Bronchial epithelial cell (primary cell): ENCODE results near the gene ITLN2. TPM values are rescaled to one million over a fixed set of nuclear protein-coding genes. Genes with fewer than 3 reads are reported as not detected.
A peak's percentile ranks its signal among the peaks of the same experiment; 100 is the strongest.
"Not testable (repeated sequence)": the region's sequence is repeated elsewhere in the genome, so short reads cannot be mapped to it uniquely, and the experiment has no call there.

Experiments used
- DNase-seq: peaks from one replicate; pipeline ENCODE4 v3.0.0-alpha.2; 2010; ENCODE audit warnings: low read depth
- FAIRE-seq: peaks from 2 replicates; lab custom pipeline; 2011; peaks lifted over from hg19 to GRCh38; lab: Jason Lieb, UNC
- H3K27me3 ChIP-seq: 2 replicates; pipeline ENCODE4 v1.5.1; 2011; ENCODE audit warnings: low read length; ENCODE audit not compliant: control insufficient read depth, insufficient read depth
- H3K36me3 ChIP-seq: 2 replicates; pipeline ENCODE4 v1.5.1; 2011; ENCODE audit warnings: low read length; ENCODE audit not compliant: control insufficient read depth, insufficient read depth
- H3K4me3 ChIP-seq: 2 replicates; pipeline ENCODE4 v1.5.1; 2011; ENCODE audit warnings: mild to moderate bottlenecking, low read depth, low read length, control low read depth
- total RNA-seq: library from RNA; depleted of rRNA; stranded (reverse); fragments of >200 nt; gene quantifications from 2 replicates; pipeline ENCODE4 v1.2.1, GENCODE V29; 2014
- TF ChIP-seq, protein P1 (sequence below): IDR thresholded peaks from 2 replicates; pipeline ENCODE4 v1.5.1; 2011; ENCODE audit warnings: mild to moderate bottlenecking, moderate library complexity, low read length, control low read depth, inconsistent platforms; ENCODE audit not compliant: insufficient read depth, severe bottlenecking

The ITLN2 gene
- total RNA-seq, 1 donor from 2014 or later, result 0.26 TPM

DNA sequence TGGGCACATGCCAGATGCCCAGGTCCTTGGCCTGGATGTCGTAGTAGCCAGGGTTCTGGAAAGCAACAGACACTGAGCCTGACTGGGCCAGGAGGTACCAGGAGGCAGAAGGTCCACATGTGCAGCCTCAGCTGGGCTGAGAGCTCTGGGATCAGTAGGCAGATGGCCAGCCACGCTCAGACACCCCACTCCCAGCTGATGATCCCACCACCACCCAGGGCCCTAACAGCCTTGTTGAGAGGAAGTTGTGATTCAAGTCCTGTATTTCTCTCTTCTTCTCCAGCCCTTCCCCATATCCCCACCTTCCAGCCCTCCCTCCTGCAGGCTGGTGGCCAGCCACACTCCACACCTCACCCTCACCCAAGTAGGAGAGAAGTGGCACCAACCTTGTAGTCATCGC, 4.0 kb downstream of the ITLN2 start:
- H3K36me3 ChIP-seq, result no peaks in the 10 kb centered on the region
- DNase-seq (no peak), FAIRE-seq (no peak)
- H3K4me3 ChIP-seq, result no peak overlapping the region
- no peaks in the 10 kb centered on the region for H3K27me3 ChIP-seq
- TF ChIP-seq, protein P1, sequence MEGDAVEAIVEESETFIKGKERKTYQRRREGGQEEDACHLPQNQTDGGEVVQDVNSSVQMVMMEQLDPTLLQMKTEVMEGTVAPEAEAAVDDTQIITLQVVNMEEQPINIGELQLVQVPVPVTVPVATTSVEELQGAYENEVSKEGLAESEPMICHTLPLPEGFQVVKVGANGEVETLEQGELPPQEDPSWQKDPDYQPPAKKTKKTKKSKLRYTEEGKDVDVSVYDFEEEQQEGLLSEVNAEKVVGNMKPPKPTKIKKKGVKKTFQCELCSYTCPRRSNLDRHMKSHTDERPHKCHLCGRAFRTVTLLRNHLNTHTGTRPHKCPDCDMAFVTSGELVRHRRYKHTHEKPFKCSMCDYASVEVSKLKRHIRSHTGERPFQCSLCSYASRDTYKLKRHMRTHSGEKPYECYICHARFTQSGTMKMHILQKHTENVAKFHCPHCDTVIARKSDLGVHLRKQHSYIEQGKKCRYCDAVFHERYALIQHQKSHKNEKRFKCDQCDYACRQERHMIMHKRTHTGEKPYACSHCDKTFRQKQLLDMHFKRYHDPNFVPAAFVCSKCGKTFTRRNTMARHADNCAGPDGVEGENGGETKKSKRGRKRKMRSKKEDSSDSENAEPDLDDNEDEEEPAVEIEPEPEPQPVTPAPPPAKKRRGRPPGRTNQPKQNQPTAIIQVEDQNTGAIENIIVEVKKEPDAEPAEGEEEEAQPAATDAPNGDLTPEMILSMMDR, result no peak

DNA sequence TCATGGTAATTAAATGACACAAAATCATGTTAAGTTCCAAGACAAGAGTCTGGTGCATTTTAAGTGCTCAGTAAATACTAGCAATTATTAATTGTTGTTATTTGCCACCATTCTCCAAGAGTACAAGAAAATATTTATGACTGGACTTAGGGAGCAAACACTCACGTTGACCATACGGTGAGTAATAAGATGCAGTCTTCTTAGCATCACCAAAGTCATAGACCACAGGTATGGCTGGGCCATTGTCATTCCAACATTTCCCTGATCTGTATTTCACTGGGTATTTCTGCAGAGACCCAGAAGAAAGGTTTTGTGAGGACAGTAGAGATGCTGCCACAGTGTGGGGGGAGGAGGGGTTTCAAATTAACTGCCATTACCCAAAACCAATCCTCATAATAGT, 4.7 kb downstream of the ITLN2 start:
- DNase-seq, result no peak
- Histone ChIP-seq H3K36me3 (no peaks in the 10 kb centered on the region), H3K27me3 (no peaks in the 10 kb centered on the region), H3K4me3 (no peak overlapping the region)
- FAIRE-seq, result no peak
- TF ChIP-seq, protein P1, result no peak

DNA sequence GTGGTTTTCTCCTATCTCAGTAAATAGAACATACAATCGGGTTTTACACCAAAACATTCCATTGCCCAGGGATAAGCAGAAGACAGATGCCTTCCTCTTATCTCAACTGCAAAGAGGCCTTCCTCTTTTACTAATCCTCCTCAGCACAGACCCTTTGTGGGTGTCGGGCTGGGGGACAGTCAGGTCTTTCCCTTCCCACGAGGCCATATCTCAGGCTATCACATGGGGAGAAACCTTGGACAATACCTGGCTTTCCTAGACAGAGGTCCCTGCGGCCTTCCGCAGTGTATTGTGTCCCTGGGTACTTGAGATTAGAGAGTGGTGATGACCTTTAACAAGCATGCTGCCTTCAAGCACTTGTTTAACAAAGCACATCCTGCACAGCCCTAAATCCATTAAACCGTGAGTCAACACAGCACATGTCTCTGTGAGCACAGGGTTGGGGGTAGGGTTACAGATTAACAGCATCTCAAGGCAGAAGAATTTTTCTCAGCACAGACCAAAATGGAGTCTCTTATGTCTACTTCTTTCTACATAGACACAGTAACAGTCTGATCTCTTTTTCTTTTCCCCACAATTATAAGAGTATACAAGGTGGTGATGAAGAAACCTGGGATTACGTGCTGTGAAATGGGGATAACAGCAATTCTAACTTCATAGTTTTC, 5.3 kb downstream of the ITLN2 start:
- FAIRE-seq, H3K27me3 ChIP-seq, H3K4me3 ChIP-seq, DNase-seq, H3K36me3 ChIP-seq: not testable (repeated sequence)

DNA sequence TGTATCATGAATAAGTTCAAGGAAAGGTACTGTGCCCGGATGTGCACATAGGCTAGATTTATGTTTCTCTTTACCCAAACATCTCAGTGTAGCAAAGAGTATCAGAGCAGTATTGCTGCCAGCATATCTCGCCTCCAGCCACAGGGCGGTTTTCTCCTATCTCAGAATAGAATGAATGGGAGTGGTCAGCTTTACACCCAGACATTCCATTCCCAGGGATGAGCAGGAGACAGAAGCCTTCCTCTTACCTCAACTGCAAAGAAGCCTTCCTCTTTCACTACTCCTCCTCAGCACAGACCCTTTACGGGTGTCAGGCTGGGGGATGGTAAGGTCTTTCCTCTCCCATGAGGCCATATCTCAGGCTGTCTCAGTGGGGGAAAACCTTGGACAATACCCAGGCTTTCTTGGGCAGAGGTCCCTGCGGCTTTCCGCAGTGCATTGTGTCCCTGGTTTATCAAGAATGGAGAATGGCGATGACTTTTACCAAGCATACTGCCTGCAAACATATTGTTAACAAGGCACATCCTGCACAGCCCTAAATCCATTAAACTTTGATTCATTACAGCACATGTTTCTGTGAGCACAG, 7.3 kb downstream of the ITLN2 start:
- not testable (repeated sequence) for H3K27me3 ChIP-seq, H3K36me3 ChIP-seq, FAIRE-seq, DNase-seq, H3K4me3 ChIP-seq

DNA sequence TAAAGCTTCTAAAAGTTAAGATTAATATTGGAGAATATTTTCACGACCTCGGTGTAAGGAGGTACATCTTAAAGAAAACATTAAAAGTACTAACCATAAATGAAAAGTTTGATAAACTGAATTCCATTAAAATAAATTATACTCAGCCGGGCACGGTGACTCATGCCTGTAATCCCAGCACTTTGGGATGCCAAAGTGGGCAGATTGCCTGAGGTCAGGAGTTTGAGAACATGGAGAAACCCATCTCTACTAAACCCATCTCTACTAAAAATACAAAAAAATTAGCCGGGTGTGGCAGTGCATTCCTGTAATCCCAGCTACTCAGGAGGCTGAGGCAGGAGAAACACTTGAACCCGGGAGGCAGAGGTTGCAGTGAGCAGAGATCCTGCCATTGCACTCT, 8.7 kb downstream of the ITLN2 start:
- H3K27me3 ChIP-seq, DNase-seq, H3K36me3 ChIP-seq, H3K4me3 ChIP-seq, FAIRE-seq: not testable (repeated sequence)

DNA sequence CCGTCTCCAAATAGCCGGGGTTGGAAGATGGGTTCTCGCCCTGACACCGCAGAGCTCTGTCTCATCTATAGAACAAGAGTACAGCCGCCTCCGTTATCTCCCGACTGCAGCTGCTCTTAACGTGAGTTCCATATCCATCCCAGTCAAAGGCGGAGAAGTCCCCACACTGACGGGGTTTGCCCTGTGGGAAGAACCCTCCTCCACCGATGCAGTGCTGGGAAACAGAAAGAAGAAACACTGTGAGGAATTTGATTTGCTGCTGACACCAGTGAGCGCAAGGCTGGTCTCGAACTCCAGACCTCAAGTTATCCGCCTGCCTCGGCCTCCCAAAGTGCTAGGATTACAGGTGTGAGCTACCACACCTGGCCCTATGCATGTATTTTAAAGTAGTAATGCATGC, 9.5 kb downstream of the ITLN2 start:
- TF ChIP-seq, protein P1, result no peak
- DNase-seq, result no peak
- Histone ChIP-seq H3K4me3 (no peak overlapping the region), H3K36me3 (no peaks in the 10 kb centered on the region), H3K27me3 (no peaks in the 10 kb centered on the region)
- FAIRE-seq, result no peak

DNA sequence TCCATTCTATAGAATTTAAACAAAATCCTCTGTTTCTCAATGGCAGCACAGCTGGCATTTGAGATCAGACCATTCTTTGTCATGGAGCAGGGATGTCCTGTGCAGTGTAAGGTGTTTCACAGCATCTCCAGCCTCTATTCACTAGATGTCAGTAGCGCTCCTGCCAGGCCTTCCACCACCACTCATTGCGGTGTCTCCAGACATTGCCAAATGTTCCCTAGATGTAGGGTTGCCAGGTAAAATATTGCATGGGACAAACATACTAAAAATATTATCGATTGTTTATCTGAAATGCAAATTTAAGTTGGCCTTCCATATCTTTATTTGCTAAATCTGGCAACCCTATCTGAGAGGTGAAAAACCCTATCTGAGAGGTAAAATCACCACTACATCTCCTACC, 11.7 kb downstream of the ITLN2 start:
- FAIRE-seq, result no peak
- DNase-seq, result no peak

DNA sequence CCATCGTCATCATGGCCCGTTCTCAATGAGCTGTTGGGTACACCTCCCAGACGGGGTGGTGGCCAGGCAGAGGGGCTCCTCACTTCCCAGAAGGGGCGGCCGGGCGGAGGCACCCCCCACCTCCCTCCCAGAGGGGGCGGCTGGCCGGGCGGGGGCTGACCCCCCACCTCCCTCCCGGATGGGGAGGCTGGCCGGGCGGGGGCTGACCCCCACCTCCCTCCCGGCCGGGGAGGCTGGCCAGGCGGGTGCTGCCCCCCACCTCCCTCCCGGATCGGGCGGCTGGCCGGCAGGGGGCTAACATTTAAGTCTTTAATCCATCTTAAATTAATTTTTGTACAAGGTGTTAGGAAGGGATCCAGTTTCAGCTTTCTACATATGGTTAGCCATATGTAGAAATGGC, 17.9 kb downstream of the ITLN2 start:
- not testable (repeated sequence) for H3K27me3 ChIP-seq, FAIRE-seq, H3K4me3 ChIP-seq, DNase-seq, H3K36me3 ChIP-seq

More for the DNA sequence above, 11.7 kb downstream of the ITLN2 start:
- TF ChIP-seq, protein P1, result peak; percentile 20
- Histone ChIP-seq H3K27me3 (no peaks in the 10 kb centered on the region), H3K36me3 (no peaks in the 10 kb centered on the region), H3K4me3 (no peak overlapping the region)
